ENCODE data around the gene CGB1.
"Not testable (repeated sequence)": the region's sequence is repeated elsewhere in the genome, so short reads cannot be mapped to it uniquely, and the experiment has no call there.

GRCh38 chr19:49049011-49049410 is 12.3 kb upstream of the CGB1 start, which contains the start of gene CGB8:
- not testable (repeated sequence) for TF ChIP-seq CTCF, POLR2A, POLR2AphosphoS5 (IDR thresholded peaks at IDR 0.05)

All from prostate gland (tissue), 2 donors.